Middle frontal gyrus (tissue), 1 donor: ENCODE data around the gene PPARA.

Experiments used
- DNase-seq: peaks from one replicate; pipeline ENCODE4 v3.0.0-alpha.2; 2015; ENCODE audit warnings: low spot score; ENCODE audit errors: extremely low spot score

PPARA gene

GRCh38 chr22:46290121-46290842 is 140.0 kb downstream of the PPARA start:
- DNase-seq, result no peak

GRCh38 chr22:46290843-46291785 is 140.8 kb downstream of the PPARA start:
- DNase-seq, result no peak

GRCh38 chr22:46292173-46292572 is 141.8 kb downstream of the PPARA start:
- DNase-seq, result no peak

GRCh38 chr22:46292732-46293131 is 142.4 kb downstream of the PPARA start:
- no peak for DNase-seq
